OCI-LY7 (cell line): ENCODE results near the gene ADAMTS2. TPM values are rescaled to one million over a fixed set of nuclear protein-coding genes. Genes with fewer than 3 reads are reported as not detected.

Experiments used
- BruUV-seq: library from RNA; stranded (reverse); fragments of 400-500 nt; replicated peaks from 2 replicates; lab custom pipeline; 2021; lab: Mats Ljungman, UMichigan
- CTCF ChIA-PET: fragments of 300-600 bp; sonication (Branson Sonifier 250); formaldehyde crosslinking; loops from one replicate; lab custom pipeline; 2022; ENCODE audit warnings: antibody characterized with exemption; ENCODE audit not compliant: unreplicated experiment; lab: Charles Lee
- POLR2A ChIA-PET: fragments of 300-600 bp; sonication (Branson Sonifier 250); formaldehyde crosslinking; loops from one replicate; lab custom pipeline; 2022; ENCODE audit warnings: antibody characterized with exemption; lab: Charles Lee
- DNase-seq: peaks from one replicate; pipeline ENCODE4 v3.0.0-alpha.2; 2015; ENCODE audit warnings: low spot score
- H2AFZ ChIP-seq: fragments of 200-600 bp; sonication (generic), shearing (Covaris generic); 2 replicates; pipeline ENCODE4 v1.6.1; 2014; ENCODE audit warnings: mild to moderate bottlenecking, antibody characterized with exemption, low read length, moderate library complexity
- H3K27ac ChIP-seq: fragments of 200-600 bp; sonication (generic); 2 replicates; pipeline ENCODE4 v1.5.1; 2014; ENCODE audit warnings: mixed run types, low read depth, mild to moderate bottlenecking, moderate library complexity, low read length, inconsistent platforms; ENCODE audit not compliant: poor library complexity, severe bottlenecking
- H3K36me3 ChIP-seq: fragments of 200-600 bp; sonication (generic); 2 replicates; pipeline ENCODE4 v1.6.1; 2014; ENCODE audit warnings: mild to moderate bottlenecking, antibody characterized with exemption, low read length, moderate library complexity, mixed read lengths; ENCODE audit not compliant: insufficient read depth
- H3K4me1 ChIP-seq: fragments of 200-600 bp; sonication (generic); 2 replicates; pipeline ENCODE4 v1.5.1; 2014; ENCODE audit warnings: mild to moderate bottlenecking, low read length; ENCODE audit not compliant: insufficient read depth, poor library complexity, severe bottlenecking
- H3K4me2 ChIP-seq: fragments of 200-600 bp; sonication (generic); 2 replicates; pipeline ENCODE4 v1.6.1; 2014; ENCODE audit warnings: mild to moderate bottlenecking, low read length
- H3K4me3 ChIP-seq: fragments of 200-600 bp; sonication (generic); 2 replicates; pipeline ENCODE4 v1.5.1; 2014; ENCODE audit warnings: mild to moderate bottlenecking, low read depth, low read length; ENCODE audit not compliant: poor library complexity, severe bottlenecking
- H3K79me2 ChIP-seq: fragments of 200-600 bp; sonication (generic); 2 replicates; pipeline ENCODE4 v1.6.1; 2016; ENCODE audit warnings: low read depth, mild to moderate bottlenecking, low read length, moderate library complexity, mixed read lengths; ENCODE audit not compliant: insufficient read depth
- H3K9me2 ChIP-seq: fragments of 200-600 bp; sonication (generic); 2 replicates; pipeline ENCODE4 v1.6.1; 2016; ENCODE audit warnings: mild to moderate bottlenecking, low read length, mixed read lengths; ENCODE audit not compliant: insufficient read depth
- H3K9me3 ChIP-seq: fragments of 200-600 bp; sonication (generic); 2 replicates; pipeline ENCODE4 v1.6.1; 2014; ENCODE audit warnings: mild to moderate bottlenecking, mixed run types, low read length, mixed read lengths
- H4K20me1 ChIP-seq: fragments of 200-600 bp; sonication (generic); 2 replicates; pipeline ENCODE4 v1.6.1; 2014; ENCODE audit warnings: mild to moderate bottlenecking, antibody characterized with exemption, low read length, moderate library complexity, mixed read lengths; ENCODE audit not compliant: insufficient read depth
- EZH2phosphoT487 ChIP-seq: fragments of 200-600 bp; sonication (generic); IDR thresholded peaks from 2 replicates; pipeline ENCODE4 v1.6.1; 2018; ENCODE audit warnings: low read depth, borderline replicate concordance, mild to moderate bottlenecking, mixed run types, antibody characterized with exemption, low read length, moderate library complexity, mixed read lengths
- intact Hi-C: fragments of 100-400 bp; cut with micrococcal nuclease; formaldehyde crosslinking; loops from one replicate; pipeline ENCODE4 v1.10.0; 2022; ENCODE audit not compliant: unreplicated experiment
- total RNA-seq, 2 experiments: library from RNA; depleted of rRNA in 1 of 2; stranded (reverse); fragments of >200 nt in 1 of 2; shearing (Covaris generic) in 1 of 2; gene quantifications; 2 replicates each; pipeline ENCODE4 v1.2.3, GENCODE V29; 2014 to 2022
- TF ChIP-seq, protein P1 (sequence below): fragments of 200-600 bp; sonication (generic); conservative IDR thresholded peaks from 2 replicates; pipeline ENCODE4 v1.5.1; 2014; ENCODE audit warnings: mild to moderate bottlenecking, antibody characterized with exemption, low read length, moderate library complexity, mixed read lengths

Gene ADAMTS2
- total RNA-seq, 2 experiments from 2014 or later: not detected

DNA sequence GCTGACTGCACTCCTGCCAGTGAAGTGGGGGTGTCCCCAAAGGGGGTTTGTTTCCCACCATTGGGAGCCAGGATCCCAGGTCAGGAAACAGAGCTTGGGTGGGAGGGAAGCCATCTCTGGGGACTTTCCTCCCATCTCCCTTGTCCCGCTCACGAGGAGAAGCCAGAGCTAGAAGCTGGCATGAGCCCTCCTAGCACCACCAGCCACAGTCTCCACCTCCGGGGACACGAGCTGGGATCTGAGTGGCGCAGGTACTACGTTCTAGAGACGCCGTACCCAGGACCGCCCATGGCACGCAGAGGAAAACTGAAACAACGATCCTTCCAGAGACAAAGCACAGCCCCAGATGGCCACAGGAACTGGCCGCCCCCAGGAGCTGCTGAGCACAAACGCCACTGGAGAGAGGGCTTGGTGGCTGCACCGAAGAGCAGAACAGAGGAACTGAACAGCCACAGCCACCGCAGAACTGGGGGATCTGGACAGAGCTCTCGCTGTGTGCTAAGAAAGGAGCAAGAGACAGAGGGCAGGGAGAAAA, 29.8 kb downstream of the ADAMTS2 start:
- Histone ChIP-seq H4K20me1 (no peaks in the 10 kb centered on the region), H2AFZ (no peak overlapping the region), H3K27ac (no peak overlapping the region), H3K36me3 (no peaks in the 10 kb centered on the region), H3K4me2 (no peak overlapping the region), H3K4me3 (no peak overlapping the region), H3K9me3 (no peaks in the 10 kb centered on the region), H3K9me2 (no peaks in the 10 kb centered on the region), H3K4me1 (no peaks in the 10 kb centered on the region), H3K79me2 (no peaks in the 10 kb centered on the region)
- POLR2A ChIA-PET: no interaction called here
- DNase-seq: no peak
- no TSS peak for BruUV-seq
- CTCF ChIA-PET: no interaction called here
- TF ChIP-seq, protein P1, sequence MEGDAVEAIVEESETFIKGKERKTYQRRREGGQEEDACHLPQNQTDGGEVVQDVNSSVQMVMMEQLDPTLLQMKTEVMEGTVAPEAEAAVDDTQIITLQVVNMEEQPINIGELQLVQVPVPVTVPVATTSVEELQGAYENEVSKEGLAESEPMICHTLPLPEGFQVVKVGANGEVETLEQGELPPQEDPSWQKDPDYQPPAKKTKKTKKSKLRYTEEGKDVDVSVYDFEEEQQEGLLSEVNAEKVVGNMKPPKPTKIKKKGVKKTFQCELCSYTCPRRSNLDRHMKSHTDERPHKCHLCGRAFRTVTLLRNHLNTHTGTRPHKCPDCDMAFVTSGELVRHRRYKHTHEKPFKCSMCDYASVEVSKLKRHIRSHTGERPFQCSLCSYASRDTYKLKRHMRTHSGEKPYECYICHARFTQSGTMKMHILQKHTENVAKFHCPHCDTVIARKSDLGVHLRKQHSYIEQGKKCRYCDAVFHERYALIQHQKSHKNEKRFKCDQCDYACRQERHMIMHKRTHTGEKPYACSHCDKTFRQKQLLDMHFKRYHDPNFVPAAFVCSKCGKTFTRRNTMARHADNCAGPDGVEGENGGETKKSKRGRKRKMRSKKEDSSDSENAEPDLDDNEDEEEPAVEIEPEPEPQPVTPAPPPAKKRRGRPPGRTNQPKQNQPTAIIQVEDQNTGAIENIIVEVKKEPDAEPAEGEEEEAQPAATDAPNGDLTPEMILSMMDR: no peak
- no peak for TF ChIP-seq EZH2phosphoT487
- intact Hi-C loops: no loop called here

DNA sequence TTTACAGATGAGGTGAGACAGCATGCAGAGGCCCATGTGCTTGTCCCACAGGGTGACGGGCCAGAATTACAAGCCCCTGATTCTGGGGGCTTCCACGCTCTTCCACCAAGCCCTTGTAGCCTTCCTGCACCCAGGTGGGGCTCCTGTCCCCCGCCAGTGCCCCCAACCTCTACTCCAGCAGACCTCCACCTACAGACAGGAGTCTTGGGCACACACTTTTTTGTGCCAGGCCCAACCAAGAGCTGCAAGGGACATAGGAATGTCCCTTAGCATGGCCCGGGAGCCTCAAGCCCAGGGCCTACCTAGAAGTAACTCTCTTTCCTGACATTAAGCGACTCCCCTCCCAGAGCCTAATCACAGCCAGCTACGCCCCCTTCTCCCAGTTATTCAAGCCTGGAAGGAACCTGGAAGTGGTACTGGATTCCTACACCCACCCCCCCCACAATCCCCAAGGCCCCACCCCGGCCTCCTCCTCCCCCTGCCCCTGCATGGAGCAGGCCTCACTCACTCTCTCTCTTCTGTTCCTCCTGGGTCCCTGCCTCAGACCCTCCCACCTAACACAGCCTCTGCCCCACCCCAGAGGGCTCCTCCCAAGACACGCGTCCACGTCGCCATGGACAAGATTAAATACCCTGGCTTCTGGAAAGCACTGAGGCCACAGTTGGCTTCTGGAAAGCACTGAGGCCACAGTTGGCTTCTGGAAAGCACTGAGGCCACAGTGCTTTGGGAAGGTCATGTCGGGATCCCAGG, 30.5 kb downstream of the ADAMTS2 start:
- no peak overlapping the region for H3K27ac ChIP-seq
- no peaks in the 10 kb centered on the region for H3K9me2 ChIP-seq
- ChIA-PET POLR2A (no interaction called here), CTCF (no interaction called here)
- no peaks in the 10 kb centered on the region for H3K36me3 ChIP-seq
- intact Hi-C loops: no loop called here
- H3K4me2 ChIP-seq: no peak overlapping the region
- DNase-seq: no peak
- no peaks in the 10 kb centered on the region for H4K20me1 ChIP-seq
- no peaks in the 10 kb centered on the region for H3K9me3 ChIP-seq
- H3K4me1 ChIP-seq: no peaks in the 10 kb centered on the region
- BruUV-seq: no TSS peak
- no peak overlapping the region for H2AFZ ChIP-seq
- no peak overlapping the region for H3K4me3 ChIP-seq
- no peaks in the 10 kb centered on the region for H3K79me2 ChIP-seq
- TF ChIP-seq, protein P1: no peak
- TF ChIP-seq EZH2phosphoT487: no peak
